ENCODE results near the gene FGF12. TPM values are rescaled to one million over a fixed set of nuclear protein-coding genes. Genes with fewer than 3 reads are reported as not detected.

Gene FGF12
- total and polyA plus RNA-seq, 2 experiments from 2014 or later: 6.0 to 14.3 TPM

- DNase-seq (ENCODE audit: low spot score): no peak
- no peaks in the 10 kb centered on the region for H3F3A ChIP-seq (replicated peaks; ENCODE audit: low read depth)
- no peaks in the 10 kb centered on the region for H3K9me2 ChIP-seq (ENCODE audit: insufficient read depth)
- H3K9me3 Mint-ChIP-seq: no peaks in the 10 kb centered on the region
- no peaks in the 10 kb centered on the region for H3K79me2 ChIP-seq (replicated peaks; ENCODE audit: insufficient read depth)
- H3K36me3 ChIP-seq (ENCODE audit: insufficient read depth): no peaks in the 10 kb centered on the region
- H3K36me3 Mint-ChIP-seq (ENCODE audit: low read depth): no peaks in the 10 kb centered on the region
- TF ChIP-seq, protein P1, sequence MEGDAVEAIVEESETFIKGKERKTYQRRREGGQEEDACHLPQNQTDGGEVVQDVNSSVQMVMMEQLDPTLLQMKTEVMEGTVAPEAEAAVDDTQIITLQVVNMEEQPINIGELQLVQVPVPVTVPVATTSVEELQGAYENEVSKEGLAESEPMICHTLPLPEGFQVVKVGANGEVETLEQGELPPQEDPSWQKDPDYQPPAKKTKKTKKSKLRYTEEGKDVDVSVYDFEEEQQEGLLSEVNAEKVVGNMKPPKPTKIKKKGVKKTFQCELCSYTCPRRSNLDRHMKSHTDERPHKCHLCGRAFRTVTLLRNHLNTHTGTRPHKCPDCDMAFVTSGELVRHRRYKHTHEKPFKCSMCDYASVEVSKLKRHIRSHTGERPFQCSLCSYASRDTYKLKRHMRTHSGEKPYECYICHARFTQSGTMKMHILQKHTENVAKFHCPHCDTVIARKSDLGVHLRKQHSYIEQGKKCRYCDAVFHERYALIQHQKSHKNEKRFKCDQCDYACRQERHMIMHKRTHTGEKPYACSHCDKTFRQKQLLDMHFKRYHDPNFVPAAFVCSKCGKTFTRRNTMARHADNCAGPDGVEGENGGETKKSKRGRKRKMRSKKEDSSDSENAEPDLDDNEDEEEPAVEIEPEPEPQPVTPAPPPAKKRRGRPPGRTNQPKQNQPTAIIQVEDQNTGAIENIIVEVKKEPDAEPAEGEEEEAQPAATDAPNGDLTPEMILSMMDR (conservative IDR thresholded peaks at IDR 0.05; ENCODE audit: low read depth in 2 of 2): no peak
- no peak for TF ChIP-seq ZNF114 (CRISPR knock-in tag; IDR thresholded peaks at IDR 0.05)
- TF ChIP-seq STAT1 (IDR thresholded peaks at IDR 0.05; ENCODE audit: unreplicated experiment): no peak
- no peaks in the 10 kb centered on the region for H3K27me3 Mint-ChIP-seq (ENCODE audit: insufficient read depth, low read depth, poor library complexity)
- no peak overlapping the region for H2AFZ ChIP-seq
- no peak overlapping the region for H3K4me3 Mint-ChIP-seq
- H3K27ac Mint-ChIP-seq: no peak overlapping the region
- no peak overlapping the region for H3K4me3 ChIP-seq
- H3K27me3 ChIP-seq (ENCODE audit: insufficient read depth): no peaks in the 10 kb centered on the region
- no peak for ATAC-seq
- H4K20me1 ChIP-seq (replicated peaks; ENCODE audit: insufficient read depth): no peaks in the 10 kb centered on the region
- H3K4me1 ChIP-seq (ENCODE audit: insufficient read depth): no peaks in the 10 kb centered on the region
- H3K4me1 Mint-ChIP-seq: no peaks in the 10 kb centered on the region
- no peak overlapping the region for H3K27ac ChIP-seq (ENCODE audit: low read depth)
- no peak overlapping the region for H3K4me2 ChIP-seq
Measured at GRCh38 chr3:192121923-192122322, 605.4 kb downstream of the FGF12 start.

DNA sequence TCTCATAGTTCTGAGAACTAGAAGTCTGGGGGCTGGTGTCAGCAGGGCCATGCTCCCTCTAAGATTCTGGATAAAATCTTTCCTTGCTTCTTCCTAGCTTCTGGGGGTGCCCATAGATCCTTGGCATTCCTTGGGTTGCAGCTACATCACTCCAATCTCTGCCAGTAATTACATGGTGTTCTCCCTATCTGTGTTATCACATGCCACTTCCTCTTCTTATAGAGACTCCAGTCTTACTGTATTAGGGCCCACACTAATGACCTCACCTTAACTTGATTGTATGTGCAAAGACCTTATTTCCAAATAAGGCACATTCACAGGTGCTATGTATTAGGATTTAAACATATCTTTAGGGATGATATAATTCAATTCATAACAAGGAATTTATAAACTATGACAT lies 618.5 kb downstream of the FGF12 start:
- Histone ChIP-seq H3K36me3 (ENCODE audit: insufficient read depth) (no peaks in the 10 kb centered on the region), H3K27ac (ENCODE audit: low read depth) (no peak overlapping the region), H3K27me3 (ENCODE audit: insufficient read depth) (no peaks in the 10 kb centered on the region), H3K4me1 (ENCODE audit: insufficient read depth) (peaks cover 13% of the 10 kb centered on the region; the same call in 1 of the 2 replicates), H3K4me3 (no peak overlapping the region), H4K20me1 (replicated peaks; ENCODE audit: insufficient read depth) (no peaks in the 10 kb centered on the region), H3K79me2 (replicated peaks; ENCODE audit: insufficient read depth) (no peaks in the 10 kb centered on the region), H3K9me2 (ENCODE audit: insufficient read depth) (no peaks in the 10 kb centered on the region), H2AFZ (no peak overlapping the region), H3K4me2 (no peak overlapping the region), H3F3A (replicated peaks; ENCODE audit: low read depth) (no peaks in the 10 kb centered on the region)
- Mint-ChIP-seq H3K27ac (no peak overlapping the region), H3K4me3 (no peak overlapping the region), H3K27me3 (ENCODE audit: insufficient read depth, low read depth, poor library complexity) (no peaks in the 10 kb centered on the region), H3K9me3 (no peaks in the 10 kb centered on the region), H3K36me3 (ENCODE audit: low read depth) (no peaks in the 10 kb centered on the region), H3K4me1 (peaks cover 19% of the 10 kb centered on the region; the same call in 2 of the 3 replicates)
- no peak for ATAC-seq
- no peak for DNase-seq (ENCODE audit: low spot score)
- TF ChIP-seq POLR2AphosphoS5 (IDR thresholded peaks at IDR 0.05; ENCODE audit: low read depth) (no peak), ZNF114 (CRISPR knock-in tag; IDR thresholded peaks at IDR 0.05) (no peak), REST (IDR thresholded peaks at IDR 0.05; ENCODE audit: unreplicated experiment) (no peak), STAT1 (IDR thresholded peaks at IDR 0.05; ENCODE audit: unreplicated experiment) (no peak), JUNB (IDR thresholded peaks at IDR 0.05; ENCODE audit: unreplicated experiment) (no peak), EZH2 (IDR thresholded peaks at IDR 0.05; ENCODE audit: low read depth, unreplicated experiment) (no peak), NANOG (IDR thresholded peaks at IDR 0.05; ENCODE audit: borderline replicate concordance) (no peak)
- TF ChIP-seq, protein P2, sequence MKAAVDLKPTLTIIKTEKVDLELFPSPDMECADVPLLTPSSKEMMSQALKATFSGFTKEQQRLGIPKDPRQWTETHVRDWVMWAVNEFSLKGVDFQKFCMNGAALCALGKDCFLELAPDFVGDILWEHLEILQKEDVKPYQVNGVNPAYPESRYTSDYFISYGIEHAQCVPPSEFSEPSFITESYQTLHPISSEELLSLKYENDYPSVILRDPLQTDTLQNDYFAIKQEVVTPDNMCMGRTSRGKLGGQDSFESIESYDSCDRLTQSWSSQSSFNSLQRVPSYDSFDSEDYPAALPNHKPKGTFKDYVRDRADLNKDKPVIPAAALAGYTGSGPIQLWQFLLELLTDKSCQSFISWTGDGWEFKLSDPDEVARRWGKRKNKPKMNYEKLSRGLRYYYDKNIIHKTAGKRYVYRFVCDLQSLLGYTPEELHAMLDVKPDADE (IDR thresholded peaks at IDR 0.05): no peak
- TF ChIP-seq, protein P3, sequence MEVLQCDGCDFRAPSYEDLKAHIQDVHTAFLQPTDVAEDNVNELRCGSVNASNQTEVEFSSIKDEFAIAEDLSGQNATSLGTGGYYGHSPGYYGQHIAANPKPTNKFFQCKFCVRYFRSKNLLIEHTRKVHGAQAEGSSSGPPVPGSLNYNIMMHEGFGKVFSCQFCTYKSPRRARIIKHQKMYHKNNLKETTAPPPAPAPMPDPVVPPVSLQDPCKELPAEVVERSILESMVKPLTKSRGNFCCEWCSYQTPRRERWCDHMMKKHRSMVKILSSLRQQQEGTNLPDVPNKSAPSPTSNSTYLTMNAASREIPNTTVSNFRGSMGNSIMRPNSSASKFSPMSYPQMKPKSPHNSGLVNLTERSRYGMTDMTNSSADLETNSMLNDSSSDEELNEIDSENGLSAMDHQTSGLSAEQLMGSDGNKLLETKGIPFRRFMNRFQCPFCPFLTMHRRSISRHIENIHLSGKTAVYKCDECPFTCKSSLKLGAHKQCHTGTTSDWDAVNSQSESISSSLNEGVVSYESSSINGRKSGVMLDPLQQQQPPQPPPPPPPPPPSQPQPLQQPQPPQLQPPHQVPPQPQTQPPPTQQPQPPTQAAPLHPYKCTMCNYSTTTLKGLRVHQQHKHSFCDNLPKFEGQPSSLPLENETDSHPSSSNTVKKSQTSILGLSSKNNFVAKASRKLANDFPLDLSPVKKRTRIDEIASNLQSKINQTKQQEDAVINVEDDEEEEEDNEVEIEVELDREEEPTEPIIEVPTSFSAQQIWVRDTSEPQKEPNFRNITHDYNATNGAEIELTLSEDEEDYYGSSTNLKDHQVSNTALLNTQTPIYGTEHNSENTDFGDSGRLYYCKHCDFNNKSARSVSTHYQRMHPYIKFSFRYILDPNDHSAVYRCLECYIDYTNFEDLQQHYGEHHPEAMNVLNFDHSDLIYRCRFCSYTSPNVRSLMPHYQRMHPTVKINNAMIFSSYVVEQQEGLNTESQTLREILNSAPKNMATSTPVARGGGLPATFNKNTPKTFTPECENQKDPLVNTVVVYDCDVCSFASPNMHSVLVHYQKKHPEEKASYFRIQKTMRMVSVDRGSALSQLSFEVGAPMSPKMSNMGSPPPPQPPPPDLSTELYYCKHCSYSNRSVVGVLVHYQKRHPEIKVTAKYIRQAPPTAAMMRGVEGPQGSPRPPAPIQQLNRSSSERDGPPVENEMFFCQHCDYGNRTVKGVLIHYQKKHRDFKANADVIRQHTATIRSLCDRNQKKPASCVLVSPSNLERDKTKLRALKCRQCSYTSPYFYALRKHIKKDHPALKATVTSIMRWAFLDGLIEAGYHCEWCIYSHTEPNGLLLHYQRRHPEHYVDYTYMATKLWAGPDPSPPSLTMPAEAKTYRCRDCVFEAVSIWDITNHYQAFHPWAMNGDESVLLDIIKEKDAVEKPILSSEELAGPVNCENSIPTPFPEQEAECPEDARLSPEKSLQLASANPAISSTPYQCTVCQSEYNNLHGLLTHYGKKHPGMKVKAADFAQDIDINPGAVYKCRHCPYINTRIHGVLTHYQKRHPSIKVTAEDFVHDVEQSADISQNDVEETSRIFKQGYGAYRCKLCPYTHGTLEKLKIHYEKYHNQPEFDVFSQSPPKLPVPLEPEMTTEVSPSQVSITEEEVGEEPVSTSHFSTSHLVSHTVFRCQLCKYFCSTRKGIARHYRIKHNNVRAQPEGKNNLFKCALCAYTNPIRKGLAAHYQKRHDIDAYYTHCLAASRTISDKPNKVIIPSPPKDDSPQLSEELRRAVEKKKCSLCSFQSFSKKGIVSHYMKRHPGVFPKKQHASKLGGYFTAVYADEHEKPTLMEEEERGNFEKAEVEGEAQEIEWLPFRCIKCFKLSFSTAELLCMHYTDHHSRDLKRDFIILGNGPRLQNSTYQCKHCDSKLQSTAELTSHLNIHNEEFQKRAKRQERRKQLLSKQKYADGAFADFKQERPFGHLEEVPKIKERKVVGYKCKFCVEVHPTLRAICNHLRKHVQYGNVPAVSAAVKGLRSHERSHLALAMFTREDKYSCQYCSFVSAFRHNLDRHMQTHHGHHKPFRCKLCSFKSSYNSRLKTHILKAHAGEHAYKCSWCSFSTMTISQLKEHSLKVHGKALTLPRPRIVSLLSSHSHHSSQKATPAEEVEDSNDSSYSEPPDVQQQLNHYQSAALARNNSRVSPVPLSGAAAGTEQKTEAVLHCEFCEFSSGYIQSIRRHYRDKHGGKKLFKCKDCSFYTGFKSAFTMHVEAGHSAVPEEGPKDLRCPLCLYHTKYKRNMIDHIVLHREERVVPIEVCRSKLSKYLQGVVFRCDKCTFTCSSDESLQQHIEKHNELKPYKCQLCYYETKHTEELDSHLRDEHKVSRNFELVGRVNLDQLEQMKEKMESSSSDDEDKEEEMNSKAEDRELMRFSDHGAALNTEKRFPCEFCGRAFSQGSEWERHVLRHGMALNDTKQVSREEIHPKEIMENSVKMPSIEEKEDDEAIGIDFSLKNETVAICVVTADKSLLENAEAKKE (CRISPR knock-in tag; IDR thresholded peaks at IDR 0.05): no peak
